Measurements from ENCODE around the gene DNAJC25. TPM values are rescaled to one million over a fixed set of nuclear protein-coding genes. Genes with fewer than 3 reads are reported as not detected.

Gene DNAJC25
- total and polyA plus RNA-seq, 2 of the 13 experiments (the other 11 are each of a cell fraction or from before 2014, with no cell fraction given) = 5.7 to 10.2 TPM

DNA sequence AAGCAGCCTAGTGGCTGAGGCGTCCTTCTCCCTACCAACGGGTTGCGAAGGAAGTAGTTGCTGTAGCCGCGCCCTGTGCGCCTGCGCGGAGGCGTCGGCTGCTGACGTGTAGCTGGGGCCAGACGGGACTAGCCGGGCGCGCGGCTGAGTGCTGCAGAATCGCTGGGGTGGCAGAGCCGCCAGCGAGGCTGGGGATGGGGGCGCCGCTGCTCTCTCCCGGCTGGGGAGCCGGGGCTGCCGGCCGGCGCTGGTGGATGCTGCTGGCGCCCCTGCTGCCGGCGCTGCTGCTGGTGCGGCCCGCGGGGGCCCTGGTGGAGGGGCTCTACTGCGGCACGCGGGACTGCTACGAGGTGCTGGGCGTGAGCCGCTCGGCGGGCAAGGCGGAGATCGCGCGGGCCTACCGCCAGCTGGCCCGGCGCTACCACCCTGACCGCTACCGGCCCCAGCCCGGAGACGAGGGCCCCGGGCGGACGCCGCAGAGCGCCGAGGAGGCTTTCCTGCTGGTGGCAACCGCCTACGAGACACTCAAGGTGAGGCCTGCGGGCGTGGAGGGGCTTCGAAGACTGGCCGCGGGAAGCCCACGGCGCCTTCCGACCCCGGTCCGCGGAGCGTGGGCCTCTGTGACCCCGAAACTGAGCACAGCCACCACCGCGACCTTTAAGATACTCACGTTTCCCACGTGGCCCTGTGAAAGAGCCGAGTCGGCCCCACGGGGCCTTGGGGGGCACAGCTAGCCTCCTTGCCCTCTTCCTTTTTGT, at the start of gene DNAJC25 (continued):
- TF ChIP-seq, protein P1, sequence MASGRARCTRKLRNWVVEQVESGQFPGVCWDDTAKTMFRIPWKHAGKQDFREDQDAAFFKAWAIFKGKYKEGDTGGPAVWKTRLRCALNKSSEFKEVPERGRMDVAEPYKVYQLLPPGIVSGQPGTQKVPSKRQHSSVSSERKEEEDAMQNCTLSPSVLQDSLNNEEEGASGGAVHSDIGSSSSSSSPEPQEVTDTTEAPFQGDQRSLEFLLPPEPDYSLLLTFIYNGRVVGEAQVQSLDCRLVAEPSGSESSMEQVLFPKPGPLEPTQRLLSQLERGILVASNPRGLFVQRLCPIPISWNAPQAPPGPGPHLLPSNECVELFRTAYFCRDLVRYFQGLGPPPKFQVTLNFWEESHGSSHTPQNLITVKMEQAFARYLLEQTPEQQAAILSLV (CRISPR knock-in tag; IDR thresholded peaks at IDR 0.05; ENCODE audit: borderline replicate concordance) = peak; percentile 90; the same call in 1 of the 2 replicates
- TF ChIP-seq PHF8 (CRISPR knock-in tag; IDR thresholded peaks at IDR 0.05) = peak; percentile 84
- TF ChIP-seq ZSCAN21 (CRISPR knock-in tag; IDR thresholded peaks at IDR 0.05; ENCODE audit: borderline replicate concordance) = no peak; the same call in 1 of the 2 replicates
- peak; percentile 27 for TF ChIP-seq HNRNPLL (IDR thresholded peaks at IDR 0.05; ENCODE audit: low read depth, low read length, poor library complexity, severe bottlenecking)
- TF ChIP-seq ZSCAN22 (CRISPR knock-in tag; IDR thresholded peaks at IDR 0.05) = no peak; the same call in 1 of the 2 replicates
- no peak for TF ChIP-seq ZNF75D (CRISPR knock-in tag; IDR thresholded peaks at IDR 0.05; ENCODE audit: borderline replicate concordance)
- TF ChIP-seq ZFAT (CRISPR knock-in tag; conservative IDR thresholded peaks at IDR 0.05) = 0 out of 2 replicates have a peak, but pooled peaks have one; percentile 22
- TF ChIP-seq KLF12 (CRISPR knock-in tag; IDR thresholded peaks at IDR 0.05; ENCODE audit: borderline replicate concordance) = no peak
- TF ChIP-seq ZNF34 (CRISPR knock-in tag; IDR thresholded peaks at IDR 0.05; ENCODE audit: borderline replicate concordance) = peak; percentile 64; the same call in 1 of the 2 replicates
- TF ChIP-seq ATF7 (IDR thresholded peaks at IDR 0.05) = no peak
- no peak; the same call in 1 of the 2 replicates for TF ChIP-seq ATF7 (CRISPR knock-in tag; IDR thresholded peaks at IDR 0.05)
- no peak for TF ChIP-seq ZBTB39 (CRISPR knock-in tag; IDR thresholded peaks at IDR 0.05)
- TF ChIP-seq, protein P2, sequence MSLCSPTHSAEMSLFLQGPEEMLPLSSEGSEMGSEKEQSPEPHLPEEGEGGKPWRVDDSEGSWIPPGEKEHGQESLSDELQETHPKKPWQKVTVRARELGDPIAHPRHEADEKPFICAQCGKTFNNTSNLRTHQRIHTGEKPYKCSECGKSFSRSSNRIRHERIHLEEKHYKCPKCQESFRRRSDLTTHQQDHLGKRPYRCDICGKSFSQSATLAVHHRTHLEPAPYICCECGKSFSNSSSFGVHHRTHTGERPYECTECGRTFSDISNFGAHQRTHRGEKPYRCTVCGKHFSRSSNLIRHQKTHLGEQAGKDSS (CRISPR knock-in tag; IDR thresholded peaks at IDR 0.05; ENCODE audit: borderline replicate concordance, low read depth) = no peak; the same call in 1 of the 2 replicates
- peak; percentile 9 for TF ChIP-seq PATZ1 (CRISPR knock-in tag; IDR thresholded peaks at IDR 0.05)
- TF ChIP-seq PCBP2 (optimal IDR thresholded peaks at IDR 0.05; ENCODE audit: low read depth, low read length, poor library complexity, severe bottlenecking) = no peak
- TF ChIP-seq RNF2 (conservative IDR thresholded peaks at IDR 0.05; ENCODE audit: low read depth) = peak; percentile 75
- peak; percentile 96; the same call in 1 of the 2 replicates for TF ChIP-seq GABPA (IDR thresholded peaks at IDR 0.05; ENCODE audit: low read depth, low read length)
- TF ChIP-seq GABPA (CRISPR knock-in tag; IDR thresholded peaks at IDR 0.05; ENCODE audit: low read depth) = no peak
- no peak for TF ChIP-seq PRPF4 (IDR thresholded peaks at IDR 0.05; ENCODE audit: low read depth, low read length, poor library complexity, severe bottlenecking)
- TF ChIP-seq ARNT2 (CRISPR knock-in tag; IDR thresholded peaks at IDR 0.05; ENCODE audit: low read depth) = peak; percentile 91
- peak; percentile 85 for TF ChIP-seq ZNF891 (CRISPR knock-in tag; IDR thresholded peaks at IDR 0.05)
- TF ChIP-seq, protein P3, sequence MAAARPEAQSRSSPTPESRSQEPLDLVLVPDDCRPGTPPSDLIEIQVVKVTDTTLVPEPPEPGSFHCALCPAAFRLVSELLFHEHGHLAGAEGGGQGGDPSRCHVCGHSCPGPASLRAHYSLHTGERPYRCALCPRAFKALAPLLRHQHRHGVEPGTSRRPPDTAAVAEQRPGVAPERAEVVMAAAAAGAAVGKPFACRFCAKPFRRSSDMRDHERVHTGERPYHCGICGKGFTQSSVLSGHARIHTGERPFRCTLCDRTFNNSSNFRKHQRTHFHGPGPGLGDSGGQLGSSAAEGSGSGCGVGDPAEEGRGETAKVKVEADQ (CRISPR knock-in tag; IDR thresholded peaks at IDR 0.05; ENCODE audit: borderline replicate concordance) = peak; percentile 78; the same call in 1 of the 2 replicates

All from HepG2 (cell line).